ENCODE measurements around the gene EML3. TPM values are rescaled to one million over a fixed set of nuclear protein-coding genes. Genes with fewer than 3 reads are reported as not detected.

EML3 gene
- total RNA-seq, 1 experiment from 2014 or later, result 88.8 TPM

DNA sequence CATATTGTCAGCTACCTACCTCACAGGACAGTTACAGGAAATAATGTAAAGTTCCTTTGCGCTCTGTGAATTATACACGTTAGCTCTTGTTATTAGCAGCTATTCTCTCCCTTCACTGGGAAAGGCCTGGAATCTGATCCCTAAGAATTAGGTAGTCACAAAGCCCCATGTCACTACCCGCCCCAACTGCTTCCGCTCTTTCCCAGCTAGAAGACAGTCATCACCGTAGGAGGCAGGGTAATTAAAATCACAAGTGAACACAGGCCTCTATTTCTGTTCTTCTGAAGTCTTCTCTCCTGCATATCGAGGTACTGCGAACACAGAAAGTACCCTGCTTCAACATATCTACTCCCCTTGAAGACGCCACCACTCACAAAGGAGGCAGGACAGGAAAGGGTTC is 53.4 kb downstream of the EML3 start:
- POLR2A ChIA-PET, result interaction anchor here (0.6 to 1.2 kb wide), 3 partner anchors 11 to 100 kb away, joined by 3 to 6 read pairs (median 4); partner anchors contain the start of gene AHNAK
- in situ Hi-C loops (cut with HindIII; ENCODE audit: low pct_unique_long_range_greater_than_20kb, low sequenced_read_pairs), result no loop called here

DNA sequence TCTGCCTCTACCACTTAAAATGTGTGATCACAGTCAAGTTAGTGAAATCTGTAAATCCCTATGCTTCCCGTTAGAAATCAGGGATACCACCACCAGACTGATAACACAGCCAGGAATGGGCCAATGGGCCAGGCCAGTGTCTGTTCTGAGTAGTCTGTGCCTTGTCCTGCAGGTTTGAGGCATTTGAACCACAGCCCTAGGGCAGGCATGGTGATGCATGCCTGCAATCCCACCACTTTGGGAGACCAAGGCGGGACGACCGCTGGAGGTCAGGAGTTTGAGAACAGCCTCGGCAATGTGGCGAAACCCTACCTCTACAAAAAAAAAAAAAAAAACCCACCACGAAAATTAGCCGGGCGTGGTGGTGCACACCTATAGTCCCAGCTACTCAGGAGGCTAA is 53.9 kb downstream of the EML3 start:
- ATAC-seq (no peak), DNase-seq (ENCODE audit: low read depth, low spot score) (no peak)
- TF ChIP-seq SIN3A (IDR thresholded peaks at IDR 0.05; ENCODE audit: borderline replicate concordance, insufficient read depth, low read depth, low read length), result no peak
- TF ChIP-seq, protein P1, sequence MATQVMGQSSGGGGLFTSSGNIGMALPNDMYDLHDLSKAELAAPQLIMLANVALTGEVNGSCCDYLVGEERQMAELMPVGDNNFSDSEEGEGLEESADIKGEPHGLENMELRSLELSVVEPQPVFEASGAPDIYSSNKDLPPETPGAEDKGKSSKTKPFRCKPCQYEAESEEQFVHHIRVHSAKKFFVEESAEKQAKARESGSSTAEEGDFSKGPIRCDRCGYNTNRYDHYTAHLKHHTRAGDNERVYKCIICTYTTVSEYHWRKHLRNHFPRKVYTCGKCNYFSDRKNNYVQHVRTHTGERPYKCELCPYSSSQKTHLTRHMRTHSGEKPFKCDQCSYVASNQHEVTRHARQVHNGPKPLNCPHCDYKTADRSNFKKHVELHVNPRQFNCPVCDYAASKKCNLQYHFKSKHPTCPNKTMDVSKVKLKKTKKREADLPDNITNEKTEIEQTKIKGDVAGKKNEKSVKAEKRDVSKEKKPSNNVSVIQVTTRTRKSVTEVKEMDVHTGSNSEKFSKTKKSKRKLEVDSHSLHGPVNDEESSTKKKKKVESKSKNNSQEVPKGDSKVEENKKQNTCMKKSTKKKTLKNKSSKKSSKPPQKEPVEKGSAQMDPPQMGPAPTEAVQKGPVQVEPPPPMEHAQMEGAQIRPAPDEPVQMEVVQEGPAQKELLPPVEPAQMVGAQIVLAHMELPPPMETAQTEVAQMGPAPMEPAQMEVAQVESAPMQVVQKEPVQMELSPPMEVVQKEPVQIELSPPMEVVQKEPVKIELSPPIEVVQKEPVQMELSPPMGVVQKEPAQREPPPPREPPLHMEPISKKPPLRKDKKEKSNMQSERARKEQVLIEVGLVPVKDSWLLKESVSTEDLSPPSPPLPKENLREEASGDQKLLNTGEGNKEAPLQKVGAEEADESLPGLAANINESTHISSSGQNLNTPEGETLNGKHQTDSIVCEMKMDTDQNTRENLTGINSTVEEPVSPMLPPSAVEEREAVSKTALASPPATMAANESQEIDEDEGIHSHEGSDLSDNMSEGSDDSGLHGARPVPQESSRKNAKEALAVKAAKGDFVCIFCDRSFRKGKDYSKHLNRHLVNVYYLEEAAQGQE (IDR thresholded peaks at IDR 0.05; ENCODE audit: insufficient read depth in 1 of 2, low read depth in 2 of 2, low read length in 1 of 2), result no peak
- no peak for TF ChIP-seq POLR2AphosphoS5 (IDR thresholded peaks at IDR 0.05; ENCODE audit: low read depth, low read length)
- TF ChIP-seq, protein P2, sequence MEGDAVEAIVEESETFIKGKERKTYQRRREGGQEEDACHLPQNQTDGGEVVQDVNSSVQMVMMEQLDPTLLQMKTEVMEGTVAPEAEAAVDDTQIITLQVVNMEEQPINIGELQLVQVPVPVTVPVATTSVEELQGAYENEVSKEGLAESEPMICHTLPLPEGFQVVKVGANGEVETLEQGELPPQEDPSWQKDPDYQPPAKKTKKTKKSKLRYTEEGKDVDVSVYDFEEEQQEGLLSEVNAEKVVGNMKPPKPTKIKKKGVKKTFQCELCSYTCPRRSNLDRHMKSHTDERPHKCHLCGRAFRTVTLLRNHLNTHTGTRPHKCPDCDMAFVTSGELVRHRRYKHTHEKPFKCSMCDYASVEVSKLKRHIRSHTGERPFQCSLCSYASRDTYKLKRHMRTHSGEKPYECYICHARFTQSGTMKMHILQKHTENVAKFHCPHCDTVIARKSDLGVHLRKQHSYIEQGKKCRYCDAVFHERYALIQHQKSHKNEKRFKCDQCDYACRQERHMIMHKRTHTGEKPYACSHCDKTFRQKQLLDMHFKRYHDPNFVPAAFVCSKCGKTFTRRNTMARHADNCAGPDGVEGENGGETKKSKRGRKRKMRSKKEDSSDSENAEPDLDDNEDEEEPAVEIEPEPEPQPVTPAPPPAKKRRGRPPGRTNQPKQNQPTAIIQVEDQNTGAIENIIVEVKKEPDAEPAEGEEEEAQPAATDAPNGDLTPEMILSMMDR (IDR thresholded peaks at IDR 0.05), result no peak
- no peak for TF ChIP-seq TCF7L2 (IDR thresholded peaks at IDR 0.05; ENCODE audit: low read depth, low read length)
- no peaks in the 10 kb centered on the region for H3K27me3 ChIP-seq (ENCODE audit: control insufficient read depth, insufficient read depth, low read length)
- BruUV-seq (replicated peaks), result no TSS peak
- no peak overlapping the region for H3K4me3 ChIP-seq (ENCODE audit: low read depth in 2 of 2, low read length in 2 of 2)
- in situ Hi-C loops (cut with HindIII; ENCODE audit: low pct_unique_long_range_greater_than_20kb, low sequenced_read_pairs) (no loop called here), intact Hi-C loops (cut with micrococcal nuclease; ENCODE audit: unreplicated experiment) (no loop called here)
- CTCF ChIA-PET, result interaction anchor here (1.0 to 3.0 kb wide), 2 partner anchors 16 to 134 kb away, joined by 4 to 14 read pairs; no protein-coding TSS in a partner anchor
- POLR2A ChIA-PET, result interaction anchor here (0.6 to 1.2 kb wide), 5 partner anchors 9 to 136 kb away, joined by 3 to 6 read pairs (median 4); partner anchors contain the start of gene AHNAK
- H3K27ac ChIP-seq (ENCODE audit: low read length), result peak overlapping the region; percentile 94
- H3K4me1 ChIP-seq (ENCODE audit: control insufficient read depth, insufficient read depth, low read length), result peaks cover 98% of the 10 kb centered on the region
- no peaks in the 10 kb centered on the region for H3K9me3 ChIP-seq (ENCODE audit: control insufficient read depth, insufficient read depth, low read depth, low read length)
- H3K36me3 ChIP-seq (ENCODE audit: control insufficient read depth, insufficient read depth, low read length), result peaks cover 9% of the 10 kb centered on the region; the same call in 1 of the 2 replicates

More for the DNA sequence above, 53.4 kb downstream of the EML3 start:
- DNase-seq (ENCODE audit: low read depth, low spot score), result no peak
- no peak for ATAC-seq
- Histone ChIP-seq H3K4me1 (ENCODE audit: control insufficient read depth, insufficient read depth, low read length) (peaks cover 96% of the 10 kb centered on the region), H3K27ac (ENCODE audit: low read length) (peak overlapping the region; percentile 94), H3K9me3 (ENCODE audit: control insufficient read depth, insufficient read depth, low read depth, low read length) (no peaks in the 10 kb centered on the region), H3K36me3 (ENCODE audit: control insufficient read depth, insufficient read depth, low read length) (peaks cover 10% of the 10 kb centered on the region; the same call in 1 of the 2 replicates), H3K27me3 (ENCODE audit: control insufficient read depth, insufficient read depth, low read length) (no peaks in the 10 kb centered on the region), H3K4me3 (ENCODE audit: low read depth in 2 of 2, low read length in 2 of 2) (no peak overlapping the region)
- CTCF ChIA-PET, result interaction anchor here (3.0 kb wide), 1 partner anchor 134 kb away, joined by 14 read pairs; no protein-coding TSS in a partner anchor
- TF ChIP-seq TCF7L2 (IDR thresholded peaks at IDR 0.05; ENCODE audit: low read depth, low read length) (no peak), SIN3A (IDR thresholded peaks at IDR 0.05; ENCODE audit: borderline replicate concordance, insufficient read depth, low read depth, low read length) (no peak), POLR2AphosphoS5 (IDR thresholded peaks at IDR 0.05; ENCODE audit: low read depth, low read length) (no peak; the same call in 1 of the 2 replicates)
- TF ChIP-seq, protein P1 (IDR thresholded peaks at IDR 0.05; ENCODE audit: insufficient read depth in 1 of 2, low read depth in 2 of 2, low read length in 1 of 2), result no peak
- TF ChIP-seq, protein P2 (IDR thresholded peaks at IDR 0.05), result no peak
- BruUV-seq (replicated peaks), result no TSS peak
- intact Hi-C loops (cut with micrococcal nuclease; ENCODE audit: unreplicated experiment), result no loop called here
